Gastrocnemius medialis (tissue), 4 donors: ENCODE data around the gene LBHD2.

Experiments
- CTCF ChIP-seq, 5 experiments: fragments of 450-650 bp in 3 of 5; fragments of 200-600 bp in 2 of 5; sonication (generic) in 2 of 5; IDR thresholded peaks in 4 of 5; conservative IDR thresholded peaks in 1 of 5; 1 replicate in 4 of 5; 2 replicates in 1 of 5; pipeline ENCODE4 v1.5.1; 2016 to 2019; ENCODE audit warnings: antibody characterized with exemption in 5 of 5, mild to moderate bottlenecking in 3 of 5, moderate library complexity in 3 of 5
- POLR2A ChIP-seq, 2 donors: fragments of 450-650 bp; IDR thresholded peaks; one replicate each; pipeline ENCODE4 v1.6.1; 2017; ENCODE audit warnings: antibody characterized with exemption in 2 of 2, mild to moderate bottlenecking in 2 of 2, moderate library complexity in 2 of 2

GRCh38 chr14:103072595-103073366 lies 11.2 kb upstream of the LBHD2 start:
- no peak for TF ChIP-seq CTCF (IDR thresholded peaks at IDR 0.05 in 4 of 5, conservative IDR thresholded peaks at IDR 0.05 in 1 of 5)
- TF ChIP-seq POLR2A (IDR thresholded peaks at IDR 0.05) = no peak
